Esophagus muscularis mucosa (tissue), 4 donors: ENCODE data around the gene STAT6. TPM values are rescaled to one million over a fixed set of nuclear protein-coding genes. Genes with fewer than 3 reads are reported as not detected.
"Not testable (repeated sequence)": the region's sequence is repeated elsewhere in the genome, so short reads cannot be mapped to it uniquely, and the experiment has no call there.

Experiments used
- DNase-seq: peaks from one replicate; pipeline ENCODE4 v3.0.0-alpha.2; 2017; ENCODE audit errors: extremely low spot score
- H3K27ac ChIP-seq, 4 donors: fragments of 200-600 bp; sonication (generic); replicated peaks in 1 of 4; 1 replicate in 3 of 4; 2 replicates in 1 of 4; pipeline ENCODE4 v1.5.1; 2016 to 2019; ENCODE audit warnings: mild to moderate bottlenecking in 1 of 4
- H3K27me3 ChIP-seq, 4 donors: fragments of 200-600 bp; sonication (generic); one replicate each; pipeline versions ENCODE4 v1.5.1 to v1.6.0; 2016 to 2019
- H3K36me3 ChIP-seq, 4 donors: fragments of 200-600 bp; sonication (generic); one replicate each; pipeline ENCODE4 v1.5.1; 2016 to 2019
- H3K4me1 ChIP-seq, 4 donors: fragments of 200-600 bp; sonication (generic); one replicate each; pipeline ENCODE4 v1.5.1; 2016 to 2019
- H3K4me3 ChIP-seq, 4 donors: fragments of 200-600 bp; sonication (generic); 1 replicate in 2 of 4; 2 replicates in 2 of 4; pipeline ENCODE4 v1.5.1; 2016 to 2019; ENCODE audit warnings: mild to moderate bottlenecking in 4 of 4, moderate library complexity in 1 of 4
- H3K9me3 ChIP-seq, 4 donors: fragments of 200-600 bp; sonication (generic); 1 replicate in 3 of 4; 2 replicates in 1 of 4; pipeline ENCODE4 v1.5.1; 2016 to 2019
- CTCF ChIP-seq, 3 experiments: fragments of 200-600 bp in 2 of 3; fragments of 450-650 bp in 1 of 3; sonication (generic) in 2 of 3; IDR thresholded peaks; one replicate each; pipeline ENCODE4 v1.5.1; 2017 to 2019; ENCODE audit warnings: antibody characterized with exemption in 3 of 3, mild to moderate bottlenecking in 2 of 3, moderate library complexity in 1 of 3
- EP300 ChIP-seq: sonication (generic); formaldehyde crosslinking; IDR thresholded peaks from one replicate; pipeline ENCODE4 v1.6.1; 2017; ENCODE audit warnings: antibody characterized with exemption
- POLR2A ChIP-seq: fragments of 450-650 bp; IDR thresholded peaks from one replicate; pipeline ENCODE4 v1.6.1; 2017; ENCODE audit warnings: antibody characterized with exemption, moderate library complexity, mild to moderate bottlenecking, low read depth
- POLR2AphosphoS5 ChIP-seq, 2 donors: sonication (generic); formaldehyde crosslinking; IDR thresholded peaks; one replicate each; pipeline ENCODE4 v1.6.1; 2017; ENCODE audit warnings: antibody characterized with exemption in 2 of 2
- WGBS: methylation state at CpG from one replicate; pipeline ENCODE4 v1.1.5; 2018; 5-methylcytosine and 5-hydroxymethylcytosine counted together
- intact Hi-C: fragments of 100-400 bp; cut with DNase I; formaldehyde crosslinking; loops from one replicate; pipeline ENCODE4 v1.15.1; 2023
- total RNA-seq, 4 donors: library from RNA; depleted of rRNA; stranded (reverse); fragments of >200 nt; gene quantifications; one replicate each; pipeline versions ENCODE4 v1.1.0 to v1.2.1, GENCODE V29; 2016

The STAT6 gene
- total RNA-seq, 4 donors from 2014 or later = 111 to 168 (median 157) TPM

- H3K4me1 ChIP-seq = peaks cover 0 to 11% (median 2%) of the 10 kb centered on the region in 4 donors
- TF ChIP-seq CTCF (IDR thresholded peaks at IDR 0.05) (no peak), EP300 (no peak), POLR2AphosphoS5 (IDR thresholded peaks at IDR 0.05) (no peak), POLR2A (no peak)
- intact Hi-C loops = loop anchor here (5.0 kb wide), 1 partner anchor 51 kb away; the partner anchor contains the start of gene ZBTB39
- no peak for DNase-seq
- H3K4me3 ChIP-seq = no peak overlapping the region
- no peaks in the 10 kb centered on the region for H3K27me3 ChIP-seq
- H3K27ac ChIP-seq = no peak overlapping the region
- 88% methylated on average over 1 of the region's 1 CpG for WGBS
- no peaks in the 10 kb centered on the region for H3K9me3 ChIP-seq
- H3K36me3 ChIP-seq = peaks cover 20 to 63% (median 36%) of the 10 kb centered on the region in 4 donors
These were observed 52.7 kb downstream of the STAT6 start for GRCh38 chr12:57058454-57058853.

GRCh38 chr12:57057067-57057751 lies 54.0 kb downstream of the STAT6 start:
- Histone ChIP-seq H3K27ac (peak overlapping the region in 3 of 4 donors; percentile 51 to 63 (median 60)), H3K4me1 (peaks cover 0 to 11% (median 2%) of the 10 kb centered on the region in 4 donors), H3K9me3 (no peaks in the 10 kb centered on the region), H3K36me3 (peaks cover 20 to 53% (median 36%) of the 10 kb centered on the region in 4 donors), H3K4me3 (peak overlapping the region in 1 of 4 donors; percentile 19), H3K27me3 (no peaks in the 10 kb centered on the region)
- intact Hi-C loops = loop anchor here (5.0 kb wide), 1 partner anchor 50 kb away; the partner anchor contains the start of gene ZBTB39
- TF ChIP-seq CTCF (IDR thresholded peaks at IDR 0.05) (no peak), POLR2A (no peak), POLR2AphosphoS5 (IDR thresholded peaks at IDR 0.05) (no peak), EP300 (no peak)
- WGBS = 83% methylated on average over 6 of the region's 6 CpGs
- DNase-seq = no peak

GRCh38 chr12:57055824-57056223 lies 55.3 kb downstream of the STAT6 start:
- H3K9me3 ChIP-seq = no peaks in the 10 kb centered on the region
- no peak overlapping the region for H3K4me3 ChIP-seq
- no peak for DNase-seq
- intact Hi-C loops = loop anchor here (5.0 kb wide), 1 partner anchor 49 kb away; the partner anchor contains the start of gene ZBTB39
- H3K36me3 ChIP-seq = peaks cover 20 to 42% (median 32%) of the 10 kb centered on the region in 4 donors
- H3K27me3 ChIP-seq = no peaks in the 10 kb centered on the region
- H3K4me1 ChIP-seq = peaks cover 0 to 11% (median 2%) of the 10 kb centered on the region in 4 donors
- peak overlapping the region in 2 of 4 donors; percentile 60 to 63 for H3K27ac ChIP-seq
- no peak for TF ChIP-seq POLR2AphosphoS5 (IDR thresholded peaks at IDR 0.05)
- TF ChIP-seq POLR2A = no peak
- TF ChIP-seq CTCF (IDR thresholded peaks at IDR 0.05) = no peak
- TF ChIP-seq EP300 = no peak
- 30% methylated on average over 3 of the region's 3 CpGs for WGBS

- H3K9me3 ChIP-seq, H3K27ac ChIP-seq, H3K4me3 ChIP-seq, intact Hi-C loops, H3K27me3 ChIP-seq, DNase-seq: not testable (repeated sequence)
- 94% methylated on average over 4 of the region's 4 CpGs for WGBS
- peaks cover 0 to 11% (median 2%) of the 10 kb centered on the region in 4 donors for H3K4me1 ChIP-seq
- peaks cover 5 to 22% (median 15%) of the 10 kb centered on the region in 4 donors for H3K36me3 ChIP-seq
These were observed 57.3 kb downstream of the STAT6 start for GRCh38 chr12:57053901-57054300.

GRCh38 chr12:57053146-57053545 lies 58.0 kb downstream of the STAT6 start:
- H3K27me3 ChIP-seq, H3K9me3 ChIP-seq, intact Hi-C loops, H3K27ac ChIP-seq, DNase-seq, H3K4me3 ChIP-seq: not testable (repeated sequence)
- peaks cover 0 to 15% (median 7%) of the 10 kb centered on the region in 4 donors for H3K36me3 ChIP-seq
- 96% methylated on average over 4 of the region's 4 CpGs for WGBS
- peaks cover 0 to 11% (median 2%) of the 10 kb centered on the region in 4 donors for H3K4me1 ChIP-seq
